Fibroblast of lung (primary cell): ENCODE results near the gene DPP6.
"Not testable (repeated sequence)": the region's sequence is repeated elsewhere in the genome, so short reads cannot be mapped to it uniquely, and the experiment has no call there.

Experiments
- CTCF ChIP-seq, 2 donors: IDR thresholded peaks in 1 of 2; conservative IDR thresholded peaks in 1 of 2; 1 replicate in 1 of 2; 2 replicates in 1 of 2; pipeline ENCODE4 v1.5.1; 2011 to 2012; ENCODE audit warnings: low read length in 2 of 2, control low read depth in 1 of 2, inconsistent platforms in 1 of 2, low read depth in 1 of 2, mild to moderate bottlenecking in 1 of 2
- EZH2 ChIP-seq: IDR thresholded peaks from 2 replicates; pipeline ENCODE4 v1.5.1; 2012; ENCODE audit warnings: low read length, control low read depth, mild to moderate bottlenecking; ENCODE audit errors: missing control alignments

- TF ChIP-seq CTCF (conservative IDR thresholded peaks at IDR 0.05 in 1 of 2, IDR thresholded peaks at IDR 0.05 in 1 of 2; ENCODE audit: low read depth in 1 of 2, low read length in 2 of 2); EZH2: not testable (repeated sequence)
Observed at GRCh38 chr7:154058783-154059182, 6.6 kb downstream of the DPP6 start.
